Natural killer cell (primary cell): ENCODE measurements around the gene MAPK1. TPM values are rescaled to one million over a fixed set of nuclear protein-coding genes. Genes with fewer than 3 reads are reported as not detected.

ENCODE experiments used
- ATAC-seq, 3 donors: fragments of 150-1000 bp in 2 of 3; fragments of 200-7000 bp in 1 of 3; cut with Tn5 transposase; 1 replicate in 1 of 3; 2 replicates in 2 of 3; pipeline ENCODE4 v1.10.0; 2021; ENCODE audit warnings: mild to moderate bottlenecking in 2 of 3, moderate library complexity in 2 of 3
- DNase-seq, 2 donors: peaks; one replicate each; pipeline versions ENCODE4 v3.0.0 to v3.0.0-alpha.2; 2013 to 2021; ENCODE audit warnings: mixed read lengths in 1 of 2
- H3K27ac ChIP-seq: one replicate; pipeline ENCODE4 v1.5.1; 2013; ENCODE audit warnings: mild to moderate bottlenecking, low read length
- H3K27me3 ChIP-seq: one replicate; pipeline ENCODE4 v1.6.1; 2013; ENCODE audit warnings: low read length; ENCODE audit not compliant: control insufficient read depth, insufficient read depth
- H3K36me3 ChIP-seq: one replicate; pipeline ENCODE4 v1.6.1; 2013; ENCODE audit warnings: low read length; ENCODE audit not compliant: control insufficient read depth, insufficient read depth
- H3K4me1 ChIP-seq: one replicate; pipeline ENCODE4 v1.6.1; 2013; ENCODE audit warnings: low read length; ENCODE audit not compliant: control insufficient read depth, insufficient read depth
- H3K4me3 ChIP-seq: one replicate; pipeline ENCODE4 v1.5.1; 2013; ENCODE audit warnings: low read length
- H3K9me3 ChIP-seq: one replicate; pipeline ENCODE4 v1.6.1; 2013; ENCODE audit warnings: low read length; ENCODE audit not compliant: control insufficient read depth, insufficient read depth
- H3K27ac Mint-ChIP-seq, 2 donors: one replicate each; pipeline ENCODE4 v1.8.0; 2022; ENCODE audit warnings: mild to moderate bottlenecking in 2 of 2, mixed read lengths in 2 of 2, moderate library complexity in 1 of 2
- H3K27me3 Mint-ChIP-seq, 2 donors: one replicate each; pipeline ENCODE4 v1.8.0; 2022; ENCODE audit warnings: low read depth in 2 of 2, mixed read lengths in 2 of 2
- H3K36me3 Mint-ChIP-seq: one replicate; pipeline ENCODE4 v1.8.0; 2022; ENCODE audit warnings: mixed read lengths
- H3K4me1 Mint-ChIP-seq, 2 donors: one replicate each; pipeline ENCODE4 v1.8.0; 2022; ENCODE audit warnings: mixed read lengths in 2 of 2
- H3K4me3 Mint-ChIP-seq: one replicate; pipeline ENCODE4 v1.8.0; 2022; ENCODE audit warnings: mild to moderate bottlenecking, moderate library complexity, mixed read lengths
- H3K9me3 Mint-ChIP-seq, 2 donors: one replicate each; pipeline ENCODE4 v1.8.0; 2022; ENCODE audit warnings: mixed read lengths in 2 of 2
- WGBS: methylation state at CpG from one replicate; pipeline ENCODE4 v1.1.7; 2013; ENCODE audit warnings: missing lambda C conversion rate; ENCODE audit not compliant: insufficient coverage; 5-methylcytosine and 5-hydroxymethylcytosine counted together
- intact Hi-C: fragments of 100-400 bp; cut with micrococcal nuclease; formaldehyde crosslinking; loops from one replicate; pipeline ENCODE4 v1.14.2; 2022
- total RNA-seq, 4 donors: library from RNA; stranded (reverse); fragments of 120-200 nt in 1 of 4; gene quantifications; one replicate each; pipeline versions ENCODE4 v1.2.3 to v1.2.4, GENCODE V29; 2013 to 2022
- TF ChIP-seq, protein P1 (sequence below): fragments of 200-600 bp; IDR thresholded peaks from one replicate; pipeline ENCODE4 v1.8.0; 2022; ENCODE audit warnings: antibody characterized with exemption

Gene MAPK1
- total RNA-seq, 3 donors from 2014 or later (not counting 1 experiment from before 2014, with no cell fraction given) = 189 to 246 (median 214) TPM

DNA sequence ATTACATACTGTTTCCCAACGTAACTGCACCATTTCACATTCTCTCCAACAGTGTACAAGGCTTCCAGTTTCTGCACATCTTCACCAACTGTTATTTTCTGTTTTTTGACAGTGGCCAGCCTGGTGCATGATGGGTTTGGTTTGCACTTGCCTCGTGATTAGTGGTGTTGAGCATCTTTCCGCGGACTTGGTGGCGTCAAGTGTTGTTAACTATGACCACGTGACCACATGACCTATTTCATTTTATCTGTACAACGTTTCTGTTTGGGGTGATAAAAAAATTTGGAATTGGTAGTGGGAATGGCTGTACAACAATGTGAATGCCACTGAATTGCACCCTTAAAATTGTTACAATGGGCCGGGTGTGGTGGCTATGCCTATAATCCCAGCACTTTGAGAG, 129.4 kb downstream of the MAPK1 start:
- DNase-seq (peak; percentile 29 to 51), ATAC-seq (peak in 1 of 3 donors; percentile 10)
- no peaks in the 10 kb centered on the region for H3K36me3 Mint-ChIP-seq
- peaks cover 48 to 59% of the 10 kb centered on the region in 2 donors for H3K4me1 Mint-ChIP-seq
- no peaks in the 10 kb centered on the region for H3K27me3 ChIP-seq
- peak overlapping the region; percentile 76 to 89 for H3K27ac Mint-ChIP-seq
- H3K27ac ChIP-seq = peak overlapping the region; percentile 52
- intact Hi-C loops = no loop called here
- H3K4me1 ChIP-seq = peaks cover 49% of the 10 kb centered on the region
- TF ChIP-seq, protein P1, sequence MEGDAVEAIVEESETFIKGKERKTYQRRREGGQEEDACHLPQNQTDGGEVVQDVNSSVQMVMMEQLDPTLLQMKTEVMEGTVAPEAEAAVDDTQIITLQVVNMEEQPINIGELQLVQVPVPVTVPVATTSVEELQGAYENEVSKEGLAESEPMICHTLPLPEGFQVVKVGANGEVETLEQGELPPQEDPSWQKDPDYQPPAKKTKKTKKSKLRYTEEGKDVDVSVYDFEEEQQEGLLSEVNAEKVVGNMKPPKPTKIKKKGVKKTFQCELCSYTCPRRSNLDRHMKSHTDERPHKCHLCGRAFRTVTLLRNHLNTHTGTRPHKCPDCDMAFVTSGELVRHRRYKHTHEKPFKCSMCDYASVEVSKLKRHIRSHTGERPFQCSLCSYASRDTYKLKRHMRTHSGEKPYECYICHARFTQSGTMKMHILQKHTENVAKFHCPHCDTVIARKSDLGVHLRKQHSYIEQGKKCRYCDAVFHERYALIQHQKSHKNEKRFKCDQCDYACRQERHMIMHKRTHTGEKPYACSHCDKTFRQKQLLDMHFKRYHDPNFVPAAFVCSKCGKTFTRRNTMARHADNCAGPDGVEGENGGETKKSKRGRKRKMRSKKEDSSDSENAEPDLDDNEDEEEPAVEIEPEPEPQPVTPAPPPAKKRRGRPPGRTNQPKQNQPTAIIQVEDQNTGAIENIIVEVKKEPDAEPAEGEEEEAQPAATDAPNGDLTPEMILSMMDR = no peak
- no peaks in the 10 kb centered on the region for H3K9me3 Mint-ChIP-seq
- H3K4me3 Mint-ChIP-seq = peak overlapping the region; percentile 79
- H3K27me3 Mint-ChIP-seq = no peaks in the 10 kb centered on the region
- 54% methylated on average over 7 of the region's 8 CpGs for WGBS
- no peak overlapping the region for H3K4me3 ChIP-seq
- H3K36me3 ChIP-seq = no peaks in the 10 kb centered on the region
- no peaks in the 10 kb centered on the region for H3K9me3 ChIP-seq

DNA sequence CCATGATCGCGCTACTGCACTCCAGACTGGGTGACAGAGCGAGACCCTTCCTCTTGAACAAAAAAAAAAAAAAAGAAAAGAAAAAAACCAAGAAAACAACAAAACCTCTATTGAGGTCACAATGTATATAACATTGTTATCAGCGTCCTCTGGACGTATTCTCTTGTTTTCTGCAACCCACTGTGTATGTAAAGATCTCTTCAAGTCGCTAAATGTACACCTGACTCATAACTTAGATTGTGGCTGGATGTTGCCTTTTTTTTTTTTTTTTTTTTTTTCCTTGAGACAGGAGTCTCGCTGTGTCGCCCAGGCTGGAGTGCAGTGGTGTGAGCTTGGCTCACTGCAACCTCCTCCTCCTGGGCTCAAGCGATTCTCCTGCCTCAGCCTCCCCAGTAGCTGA, 130.5 kb downstream of the MAPK1 start:
- peaks cover 56% of the 10 kb centered on the region for H3K4me1 ChIP-seq
- Mint-ChIP-seq H3K27ac (peak overlapping the region; percentile 89 to 95), H3K4me3 (peak overlapping the region; percentile 40), H3K36me3 (no peaks in the 10 kb centered on the region), H3K9me3 (no peaks in the 10 kb centered on the region), H3K4me1 (peaks cover 54 to 64% of the 10 kb centered on the region in 2 donors), H3K27me3 (no peaks in the 10 kb centered on the region)
- no peak overlapping the region for H3K27ac ChIP-seq
- intact Hi-C loops = no loop called here
- ATAC-seq = no peak
- H3K4me3 ChIP-seq = no peak overlapping the region
- no peaks in the 10 kb centered on the region for H3K27me3 ChIP-seq
- DNase-seq = peak in 1 of 2 donors; percentile 26
- 93% methylated on average over 6 of the region's 9 CpGs for WGBS
- H3K36me3 ChIP-seq = no peaks in the 10 kb centered on the region
- TF ChIP-seq, protein P1 = no peak
- no peaks in the 10 kb centered on the region for H3K9me3 ChIP-seq

DNA sequence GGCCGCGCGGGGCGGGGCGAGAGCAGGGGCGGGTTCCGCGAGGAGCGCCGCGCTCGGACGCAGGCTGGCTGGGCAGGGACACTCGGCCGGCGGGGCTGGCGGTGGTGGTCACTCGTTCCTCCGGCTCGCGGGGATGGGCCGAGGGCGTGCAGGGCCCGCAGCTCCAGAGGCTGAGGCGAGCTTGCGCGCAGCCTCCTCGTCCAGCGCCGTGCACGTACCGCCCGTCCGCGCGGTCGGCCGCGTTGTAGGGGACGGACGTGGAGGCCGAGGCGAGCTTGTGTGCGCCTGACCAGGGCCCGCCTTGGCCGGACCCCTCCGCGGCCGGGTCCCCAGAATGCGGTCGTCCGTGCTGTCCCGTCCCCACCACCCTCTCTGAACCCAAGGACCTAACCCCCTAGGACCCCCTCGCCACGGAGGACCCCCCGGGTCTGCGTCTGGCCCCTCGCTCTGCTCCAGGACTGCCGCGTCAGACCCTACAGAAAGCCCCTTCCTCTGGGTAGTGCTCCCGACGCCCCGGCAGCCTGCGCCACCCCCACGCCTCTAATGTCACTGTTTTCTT, 131.3 kb downstream of the MAPK1 start:
- Mint-ChIP-seq H3K4me3 (peak overlapping the region; percentile 80), H3K27ac (peak overlapping the region; percentile 95 to 96), H3K9me3 (no peaks in the 10 kb centered on the region), H3K4me1 (peaks cover 60 to 67% of the 10 kb centered on the region in 2 donors), H3K36me3 (no peaks in the 10 kb centered on the region), H3K27me3 (no peaks in the 10 kb centered on the region)
- H3K4me1 ChIP-seq = peaks cover 63% of the 10 kb centered on the region
- H3K36me3 ChIP-seq = peaks cover 2% of the 10 kb centered on the region
- peak overlapping the region; percentile 33 for H3K4me3 ChIP-seq
- H3K27me3 ChIP-seq = no peaks in the 10 kb centered on the region
- DNase-seq (no peak), ATAC-seq (no peak)
- intact Hi-C loops = no loop called here
- no peaks in the 10 kb centered on the region for H3K9me3 ChIP-seq
- WGBS = 5% methylated on average over 61 of the region's 65 CpGs
- TF ChIP-seq, protein P1 = no peak
- H3K27ac ChIP-seq = no peak overlapping the region
